GM23338 (cell line): ENCODE measurements around the gene GABRR2. TPM values are rescaled to one million over a fixed set of nuclear protein-coding genes. Genes with fewer than 3 reads are reported as not detected.

ENCODE experiments used
- ATAC-seq: fragments of 200-7000 bp; cut with Tn5 transposase; 3 replicates; pipeline ENCODE4 v1.9.1; 2020
- DNase-seq: peaks from one replicate; pipeline ENCODE4 v3.0.0-alpha.2; 2015; ENCODE audit warnings: low spot score
- H2AFZ ChIP-seq: fragments of 200-600 bp; sonication (generic); 2 replicates; pipeline ENCODE4 v1.8.0; 2016; ENCODE audit warnings: antibody characterized with exemption, mild to moderate bottlenecking, moderate library complexity
- H3F3A ChIP-seq: fragments of 200-600 bp; sonication (generic); replicated peaks from 2 replicates; pipeline ENCODE4 v1.8.0; 2017; ENCODE audit warnings: antibody characterized with exemption, mixed run types, low read depth
- H3K27ac ChIP-seq: fragments of 200-600 bp; sonication (generic); 2 replicates; pipeline ENCODE4 v1.6.1; 2016; ENCODE audit warnings: low read depth
- H3K27me3 ChIP-seq: fragments of 200-600 bp; sonication (generic); 2 replicates; pipeline ENCODE4 v1.8.0; 2016; ENCODE audit warnings: mild to moderate bottlenecking, mixed run types, moderate library complexity; ENCODE audit not compliant: insufficient read depth
- H3K36me3 ChIP-seq: fragments of 200-600 bp; sonication (generic); 2 replicates; pipeline ENCODE4 v1.8.0; 2016; ENCODE audit warnings: mild to moderate bottlenecking; ENCODE audit not compliant: insufficient read depth
- H3K4me1 ChIP-seq: fragments of 200-600 bp; sonication (generic); 2 replicates; pipeline ENCODE4 v1.8.0; 2016; ENCODE audit warnings: mild to moderate bottlenecking, moderate library complexity; ENCODE audit not compliant: insufficient read depth
- H3K4me2 ChIP-seq: fragments of 200-600 bp; sonication (generic); 2 replicates; pipeline ENCODE4 v1.7.1; 2017; ENCODE audit warnings: mixed run types
- H3K4me3 ChIP-seq: fragments of 200-600 bp; sonication (generic); 2 replicates; pipeline ENCODE4 v1.6.1; 2016; ENCODE audit warnings: mixed run types
- H3K79me2 ChIP-seq: fragments of 200-600 bp; sonication (generic); replicated peaks from 2 replicates; pipeline ENCODE4 v1.8.0; 2017; ENCODE audit warnings: mild to moderate bottlenecking; ENCODE audit not compliant: insufficient read depth
- H3K9me2 ChIP-seq: fragments of 200-600 bp; sonication (generic); 2 replicates; pipeline ENCODE4 v1.8.0; 2017; ENCODE audit not compliant: insufficient read depth
- H4K20me1 ChIP-seq: fragments of 200-600 bp; sonication (generic); replicated peaks from 2 replicates; pipeline ENCODE4 v1.8.0; 2017; ENCODE audit warnings: mild to moderate bottlenecking; ENCODE audit not compliant: insufficient read depth
- H3K27ac Mint-ChIP-seq: 2 replicates; pipeline ENCODE4 v1.8.0; 2020; ENCODE audit warnings: inconsistent platforms, mild to moderate bottlenecking, moderate library complexity, mixed read lengths
- H3K27me3 Mint-ChIP-seq: 3 replicates; pipeline ENCODE4 v1.8.0; 2022; ENCODE audit warnings: low read depth, mild to moderate bottlenecking, moderate library complexity, mixed read lengths, inconsistent platforms; ENCODE audit not compliant: insufficient read depth, poor library complexity
- H3K36me3 Mint-ChIP-seq: 3 replicates; pipeline ENCODE4 v1.8.0; 2021; ENCODE audit warnings: low read depth, mild to moderate bottlenecking, inconsistent platforms, moderate library complexity, mixed read lengths
- H3K4me1 Mint-ChIP-seq: 3 replicates; pipeline ENCODE4 v1.8.0; 2020; ENCODE audit warnings: mild to moderate bottlenecking, inconsistent platforms, mixed read lengths
- H3K4me3 Mint-ChIP-seq: 3 replicates; pipeline ENCODE4 v1.8.0; 2021; ENCODE audit warnings: moderate library complexity, mild to moderate bottlenecking, inconsistent platforms, mixed read lengths
- H3K9me3 Mint-ChIP-seq: 3 replicates; pipeline ENCODE4 v1.8.0; 2020; ENCODE audit warnings: moderate library complexity, mild to moderate bottlenecking, inconsistent platforms, mixed read lengths
- CREB1 ChIP-seq: fragments of 250-450 bp; sonication (Bioruptor Pico); IDR thresholded peaks from 2 replicates; pipeline ENCODE4 v1.5.0; 2020; ENCODE audit warnings: low read depth, mild to moderate bottlenecking, moderate library complexity
- CTCF ChIP-seq, 2 experiments: fragments of 200-600 bp in 1 of 2; sonication (generic) in 1 of 2; conservative IDR thresholded peaks; 2 replicates each; pipeline versions ENCODE4 v1.5.1 to v1.6.1; 2016 to 2017; ENCODE audit warnings: antibody characterized with exemption in 2 of 2, low read depth in 2 of 2, mild to moderate bottlenecking in 2 of 2, moderate library complexity in 1 of 2
- EZH2phosphoT487 ChIP-seq: fragments of 200-600 bp; sonication (generic); IDR thresholded peaks from one replicate; pipeline ENCODE4 v1.8.1; 2018; ENCODE audit warnings: antibody characterized with exemption; ENCODE audit not compliant: unreplicated experiment
- POLR2AphosphoS5 ChIP-seq: IDR thresholded peaks from 2 replicates; pipeline ENCODE4 v1.6.1; 2016; ENCODE audit warnings: antibody characterized with exemption, low read depth
- ZNF114 ChIP-seq: fragments of 250-450 bp; sonication (Bioruptor Pico); IDR thresholded peaks from 2 replicates; pipeline ENCODE4 v1.5.0; 2020; ENCODE audit warnings: mild to moderate bottlenecking, moderate library complexity
- ZNF462 ChIP-seq: fragments of 250-450 bp; sonication (Bioruptor Pico); IDR thresholded peaks from 2 replicates; pipeline ENCODE4 v1.5.0; 2020; ENCODE audit warnings: mild to moderate bottlenecking, moderate library complexity
- polyA plus RNA-seq: library from polyadenylated mRNA; unstranded; fragments of >200 nt; fragmentation: Nextera tagmentation; extraction: Ambion mirVana; gene quantifications from 2 replicates; pipeline ENCODE4 v1.2.1, GENCODE V29; 2016
- total RNA-seq: library from RNA; depleted of rRNA; stranded (reverse); fragments of >200 nt; shearing (Covaris generic); gene quantifications from 2 replicates; pipeline ENCODE4 v1.2.3, GENCODE V29; 2014

GABRR2 gene
- total and polyA plus RNA-seq, 2 experiments from 2014 or later: not detected

GRCh38 chr6:89360415-89360999 is 45.4 kb upstream of the GABRR2 start:
- Histone ChIP-seq H3K79me2 (no peaks in the 10 kb centered on the region), H3K27ac (no peak overlapping the region), H3F3A (no peaks in the 10 kb centered on the region; the same call in 1 of the 2 replicates), H3K27me3 (0 out of 2 replicates have a peak, but pooled peaks cover 3% of the 10 kb centered on the region), H3K4me2 (no peak overlapping the region), H3K4me3 (no peak overlapping the region), H2AFZ (no peak overlapping the region), H3K4me1 (0 out of 2 replicates have a peak, but pooled peaks cover 4% of the 10 kb centered on the region), H3K9me2 (no peaks in the 10 kb centered on the region), H3K36me3 (no peaks in the 10 kb centered on the region), H4K20me1 (no peaks in the 10 kb centered on the region)
- no peaks in the 10 kb centered on the region for H3K27me3 Mint-ChIP-seq
- peaks cover 4% of the 10 kb centered on the region; the same call in 2 of the 3 replicates for H3K4me1 Mint-ChIP-seq
- no peak overlapping the region for H3K4me3 Mint-ChIP-seq
- H3K36me3 Mint-ChIP-seq: no peaks in the 10 kb centered on the region
- no peak for ATAC-seq
- no peaks in the 10 kb centered on the region for H3K9me3 Mint-ChIP-seq
- no peak overlapping the region for H3K27ac Mint-ChIP-seq
- TF ChIP-seq POLR2AphosphoS5 (no peak), ZNF462 (CRISPR knock-in tag) (no peak), EZH2phosphoT487 (no peak), CREB1 (CRISPR knock-in tag) (no peak), ZNF114 (CRISPR knock-in tag) (no peak), CTCF (conservative IDR thresholded peaks at IDR 0.05; ENCODE audit: low read depth in 2 of 2) (no peak)
- DNase-seq: no peak
